Uterus (tissue), 2 donors: ENCODE measurements around the gene TFEB.

Source experiments
- CTCF ChIP-seq, 4 experiments: fragments of 200-600 bp in 2 of 4; fragments of 450-650 bp in 2 of 4; sonication (generic) in 2 of 4; IDR thresholded peaks; one replicate each; pipeline ENCODE4 v1.5.1; 2016 to 2019; ENCODE audit warnings: antibody characterized with exemption in 4 of 4, mild to moderate bottlenecking in 2 of 4, moderate library complexity in 1 of 4
- POLR2A ChIP-seq, 2 donors: fragments of 450-650 bp; IDR thresholded peaks; one replicate each; pipeline ENCODE4 v1.6.1; 2016; ENCODE audit warnings: antibody characterized with exemption in 2 of 2, mild to moderate bottlenecking in 1 of 2, moderate library complexity in 1 of 2

- TF ChIP-seq CTCF (IDR thresholded peaks at IDR 0.05) (no peak), POLR2A (IDR thresholded peaks at IDR 0.05) (no peak)
These were observed 5.2 kb upstream of the TFEB start for GRCh38 chr6:41740366-41741162.
